ENCODE data around the gene CHSY3.

The CHSY3 gene

DNA sequence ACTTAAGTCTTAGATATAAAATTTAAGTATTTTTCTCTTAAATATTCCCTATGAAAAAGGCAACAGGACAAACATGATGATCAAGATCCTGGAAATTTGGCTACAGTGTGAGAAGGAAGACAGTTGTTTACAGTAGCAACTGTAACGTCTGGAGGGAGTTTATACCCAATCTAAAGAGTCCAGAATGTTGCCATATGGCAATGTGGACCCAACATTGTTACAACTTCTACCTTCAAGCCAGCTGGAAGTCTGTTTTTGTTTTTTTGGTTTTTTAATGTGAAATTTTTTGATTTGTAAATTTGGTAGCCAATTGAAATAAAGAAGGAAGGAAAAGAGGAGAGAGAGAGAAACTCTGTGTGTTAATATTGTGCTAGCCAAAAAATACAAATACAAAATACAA is 233.4 kb downstream of the CHSY3 start:
- no peak for TF ChIP-seq MYNN (tag by site-specific recombination; IDR thresholded peaks at IDR 0.05; ENCODE audit: borderline replicate concordance)
- no peak for TF ChIP-seq IKZF3 (tag by site-specific recombination; IDR thresholded peaks at IDR 0.05)
- no peak for TF ChIP-seq OVOL3 (tag by site-specific recombination; IDR thresholded peaks at IDR 0.05)
- TF ChIP-seq ZNF521 (tag by site-specific recombination; IDR thresholded peaks at IDR 0.05): no peak
- ChIA-PET CTCF (no interaction called here), POLR2A (no interaction called here)
- no peaks in the 10 kb centered on the region for H3K9me3 ChIP-seq (ENCODE audit: control insufficient read depth, insufficient read depth, low read depth, low read length)
- H3K27ac ChIP-seq (ENCODE audit: extremely low read depth, low read depth, low read length): no peak overlapping the region
- H3K4me3 ChIP-seq (ENCODE audit: low read depth, low read length): no peak overlapping the region
- H3K4me1 ChIP-seq (ENCODE audit: control insufficient read depth, insufficient read depth, low read length): peaks cover 3% of the 10 kb centered on the region; the same call in 1 of the 2 replicates
- H3K36me3 ChIP-seq (ENCODE audit: control insufficient read depth in 2 of 2, insufficient read depth in 1 of 2, low read length in 2 of 2): no peaks in the 10 kb centered on the region

- ChIA-PET CTCF (interaction anchor here (0.8 to 4.8 kb wide), 3 partner anchors 17 to 374 kb away, joined by 3 to 36 read pairs (median 3); no protein-coding TSS in a partner anchor), POLR2A (no interaction called here)
- H3K4me1 ChIP-seq (ENCODE audit: control insufficient read depth, insufficient read depth, low read length): peaks cover 3% of the 10 kb centered on the region; the same call in 1 of the 2 replicates
- TF ChIP-seq ZNF2 (tag by site-specific recombination; IDR thresholded peaks at IDR 0.05): no peak
- no peak for TF ChIP-seq ZNF792 (tag by site-specific recombination; IDR thresholded peaks at IDR 0.05)
- no peak for TF ChIP-seq ZNF24 (tag by site-specific recombination; IDR thresholded peaks at IDR 0.05)
- no peak for TF ChIP-seq ZNF639 (tag by site-specific recombination; IDR thresholded peaks at IDR 0.05)
- no peak for TF ChIP-seq ZNF221 (tag by site-specific recombination; IDR thresholded peaks at IDR 0.05; ENCODE audit: borderline replicate concordance)
- TF ChIP-seq ZBTB7A (tag by site-specific recombination; IDR thresholded peaks at IDR 0.05; ENCODE audit: low read depth): no peak
- no peak for TF ChIP-seq YY1 (tag by site-specific recombination; IDR thresholded peaks at IDR 0.05)
- no peak for TF ChIP-seq ZNF561 (tag by site-specific recombination; IDR thresholded peaks at IDR 0.05; ENCODE audit: borderline replicate concordance)
- TF ChIP-seq ZBTB48 (tag by site-specific recombination; IDR thresholded peaks at IDR 0.05): no peak
- no peak for TF ChIP-seq ZNF391 (tag by site-specific recombination; IDR thresholded peaks at IDR 0.05; ENCODE audit: borderline replicate concordance, low read depth)
- no peak for TF ChIP-seq ZBTB6 (tag by site-specific recombination; IDR thresholded peaks at IDR 0.05)
- no peak for TF ChIP-seq ZNF549 (tag by site-specific recombination; IDR thresholded peaks at IDR 0.05)
- TF ChIP-seq ZNF394 (tag by site-specific recombination; IDR thresholded peaks at IDR 0.05; ENCODE audit: borderline replicate concordance): no peak
- no peak for TF ChIP-seq ZNF37A (tag by site-specific recombination; IDR thresholded peaks at IDR 0.05)
- TF ChIP-seq FEZF1 (tag by site-specific recombination; IDR thresholded peaks at IDR 0.05): no peak
- TF ChIP-seq ZFP3 (tag by site-specific recombination; IDR thresholded peaks at IDR 0.05; ENCODE audit: low read depth): no peak
- no peaks in the 10 kb centered on the region for H3K36me3 ChIP-seq (ENCODE audit: control insufficient read depth in 2 of 2, insufficient read depth in 1 of 2, low read length in 2 of 2)
- H3K27ac ChIP-seq (ENCODE audit: extremely low read depth, low read depth, low read length): no peak overlapping the region
- H3K4me3 ChIP-seq (ENCODE audit: low read depth, low read length): no peak overlapping the region
- no peaks in the 10 kb centered on the region for H3K9me3 ChIP-seq (ENCODE audit: control insufficient read depth, insufficient read depth, low read depth, low read length)
Measured at GRCh38 chr5:130138406-130139045, 234.3 kb downstream of the CHSY3 start.

Measured in HEK293 (cell line).